K562 (cell line): ENCODE measurements around the gene HAPLN2. TPM values are rescaled to one million over a fixed set of nuclear protein-coding genes. Genes with fewer than 3 reads are reported as not detected.

Source experiments
- ARHGAP35 ChIP-seq: fragments of 450-650 bp; IDR thresholded peaks from 2 replicates; pipeline ENCODE4 v1.6.1; 2018; ENCODE audit not compliant: partially characterized antibody
- BMI1 ChIP-seq: fragments of 150-350 bp; IDR thresholded peaks from 2 replicates; pipeline ENCODE4 v1.6.1; 2014; ENCODE audit warnings: low read length
- CCNT2 ChIP-seq: IDR thresholded peaks from 2 replicates; pipeline ENCODE4 v1.6.1; 2011; ENCODE audit warnings: borderline replicate concordance, low read depth, mild to moderate bottlenecking, moderate library complexity, mixed read lengths, low read length; ENCODE audit not compliant: insufficient read length; ENCODE audit errors: extremely low read depth
- FOXA3 ChIP-seq, 2 experiments: fragments of 450-650 bp in 1 of 2; sonication (generic) in 1 of 2; formaldehyde crosslinking; IDR thresholded peaks in 1 of 2; conservative IDR thresholded peaks in 1 of 2; 2 replicates each; pipeline versions ENCODE4 v1.4.0 to v1.8.0; 2020 to 2022; ENCODE audit warnings: mild to moderate bottlenecking in 2 of 2, missing genetic modification reagents in 1 of 2
- FOXJ2 ChIP-seq: fragments of 200-800 bp; sonication (Bioruptor generic); IDR thresholded peaks from 2 replicates; pipeline ENCODE4 v1.6.1; 2016; ENCODE audit warnings: missing genetic modification characterization, missing compliant biosample characterization
- MEIS2 ChIP-seq: fragments of 450-650 bp; IDR thresholded peaks from 2 replicates; pipeline ENCODE4 v1.6.1; 2014; ENCODE audit warnings: mild to moderate bottlenecking; ENCODE audit not compliant: partially characterized antibody
- PTBP1 ChIP-seq: fragments of 200-400 bp; formaldehyde crosslinking; IDR thresholded peaks from 2 replicates; pipeline ENCODE4 v1.6.1; 2017; ENCODE audit warnings: low read depth, low read length
- SIN3B ChIP-seq: fragments of 450-650 bp; IDR thresholded peaks from 2 replicates; pipeline ENCODE4 v1.6.1; 2017; ENCODE audit warnings: low read depth, mild to moderate bottlenecking, moderate library complexity
- polyA plus RNA-seq, 8 experiments: library from polyadenylated mRNA; depleted of rRNA in 4 of 8; stranded (reverse) in 5 of 8; unstranded in 3 of 8; fragments of >200 nt; fragmentation: Nextera tagmentation in 2 of 8; fragmentation: Illumina TruSeq in 1 of 8; extraction: Ambion mirVana in 2 of 8; extraction: Trizol in 1 of 8; gene quantifications; 2 replicates each; pipeline versions ENCODE4 v1.2.1 to v1.2.3, GENCODE V29; 2011 to 2014; ENCODE audit warnings: inconsistent platforms in 1 of 8, missing spikeins in 1 of 8
- total RNA-seq, 7 experiments: library from RNA; depleted of rRNA in 6 of 7; stranded (reverse); fragments of >200 nt in 6 of 7; fragmentation: Illumina TruSeq in 2 of 7; extraction: Trizol in 2 of 7; gene quantifications; 2 replicates each; pipeline versions ENCODE4 v1.2.1 to v1.2.3, GENCODE V29; 2011 to 2021; ENCODE audit warnings: low replicate concordance in 1 of 7
- TF ChIP-seq, protein P1 (sequence below), 3 experiments: fragments of 200-800 bp in 1 of 3; fragments of 250-450 bp in 1 of 3; fragments of 450-650 bp in 1 of 3; sonication (Bioruptor Pico) in 1 of 3; sonication (Bioruptor generic) in 1 of 3; formaldehyde crosslinking in 1 of 3; IDR thresholded peaks; 2 replicates each; pipeline versions ENCODE4 v1.6.1 to v1.8.0; 2016 to 2022; ENCODE audit warnings: mild to moderate bottlenecking in 2 of 3, missing genetic modification characterization in 2 of 3, missing compliant biosample characterization in 1 of 3, moderate library complexity in 1 of 3
- TF ChIP-seq, protein P2 (sequence below): fragments of 250-450 bp; sonication (Bioruptor Pico); IDR thresholded peaks from 2 replicates; pipeline ENCODE4 v1.4.0; 2020; ENCODE audit warnings: mild to moderate bottlenecking
- TF ChIP-seq, protein P3 (sequence below): IDR thresholded peaks from 3 replicates; pipeline ENCODE4 v1.6.1; 2011; ENCODE audit warnings: borderline replicate concordance, mild to moderate bottlenecking, moderate library complexity; ENCODE audit not compliant: insufficient read length; ENCODE audit errors: extremely low read depth
- TF ChIP-seq, protein P4 (sequence below): fragments of 450-650 bp; IDR thresholded peaks from 2 replicates; pipeline ENCODE4 v1.6.1; 2017; ENCODE audit warnings: mild to moderate bottlenecking, moderate library complexity
- TF ChIP-seq, protein P5 (sequence below), 2 experiments: fragments of 450-650 bp; conservative IDR thresholded peaks; 2 replicates each; pipeline ENCODE4 v1.6.1; 2017; ENCODE audit warnings: mild to moderate bottlenecking in 2 of 2, moderate library complexity in 2 of 2

The HAPLN2 gene
- total and polyA plus RNA-seq, 9 of the 15 experiments (the other 6 are each of a cell fraction or from before 2014, with no cell fraction given) = 0.14 to 5.2 (median 3.8) TPM; not detected in 4

DNA sequence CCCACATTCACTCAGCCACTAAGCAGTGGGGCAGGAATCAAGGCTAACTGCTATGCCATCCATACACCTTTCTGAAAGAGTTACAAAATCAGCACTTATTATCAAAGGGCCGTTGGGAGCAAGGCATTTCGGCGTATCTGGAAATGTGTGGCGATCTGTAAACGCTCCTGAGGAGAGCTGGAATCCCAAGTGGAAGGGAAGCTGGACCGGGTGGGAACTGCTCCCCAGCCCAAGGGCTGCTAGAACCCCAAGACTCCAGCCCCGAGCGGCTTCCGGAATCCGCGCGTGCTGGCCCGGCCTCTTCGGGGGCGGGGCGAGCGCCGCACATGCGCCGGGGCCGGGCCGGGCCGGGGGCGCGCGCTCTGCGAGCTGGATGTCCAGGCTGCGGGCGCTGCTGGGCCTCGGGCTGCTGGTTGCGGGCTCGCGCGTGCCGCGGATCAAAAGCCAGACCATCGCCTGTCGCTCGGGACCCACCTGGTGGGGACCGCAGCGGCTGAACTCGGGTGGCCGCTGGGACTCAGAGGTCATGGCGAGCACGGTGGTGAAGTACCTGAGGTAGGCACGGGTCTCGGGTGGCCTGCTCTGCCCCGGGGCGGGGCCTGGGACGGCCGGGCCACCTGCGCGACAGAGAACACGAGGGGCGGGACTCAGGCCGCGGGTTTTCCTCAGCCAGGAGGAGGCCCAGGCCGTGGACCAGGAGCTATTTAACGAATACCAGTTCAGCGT, 27.6 kb upstream of the HAPLN2 start, which contains the start of gene NAXE (continued):
- TF ChIP-seq, protein P1, sequence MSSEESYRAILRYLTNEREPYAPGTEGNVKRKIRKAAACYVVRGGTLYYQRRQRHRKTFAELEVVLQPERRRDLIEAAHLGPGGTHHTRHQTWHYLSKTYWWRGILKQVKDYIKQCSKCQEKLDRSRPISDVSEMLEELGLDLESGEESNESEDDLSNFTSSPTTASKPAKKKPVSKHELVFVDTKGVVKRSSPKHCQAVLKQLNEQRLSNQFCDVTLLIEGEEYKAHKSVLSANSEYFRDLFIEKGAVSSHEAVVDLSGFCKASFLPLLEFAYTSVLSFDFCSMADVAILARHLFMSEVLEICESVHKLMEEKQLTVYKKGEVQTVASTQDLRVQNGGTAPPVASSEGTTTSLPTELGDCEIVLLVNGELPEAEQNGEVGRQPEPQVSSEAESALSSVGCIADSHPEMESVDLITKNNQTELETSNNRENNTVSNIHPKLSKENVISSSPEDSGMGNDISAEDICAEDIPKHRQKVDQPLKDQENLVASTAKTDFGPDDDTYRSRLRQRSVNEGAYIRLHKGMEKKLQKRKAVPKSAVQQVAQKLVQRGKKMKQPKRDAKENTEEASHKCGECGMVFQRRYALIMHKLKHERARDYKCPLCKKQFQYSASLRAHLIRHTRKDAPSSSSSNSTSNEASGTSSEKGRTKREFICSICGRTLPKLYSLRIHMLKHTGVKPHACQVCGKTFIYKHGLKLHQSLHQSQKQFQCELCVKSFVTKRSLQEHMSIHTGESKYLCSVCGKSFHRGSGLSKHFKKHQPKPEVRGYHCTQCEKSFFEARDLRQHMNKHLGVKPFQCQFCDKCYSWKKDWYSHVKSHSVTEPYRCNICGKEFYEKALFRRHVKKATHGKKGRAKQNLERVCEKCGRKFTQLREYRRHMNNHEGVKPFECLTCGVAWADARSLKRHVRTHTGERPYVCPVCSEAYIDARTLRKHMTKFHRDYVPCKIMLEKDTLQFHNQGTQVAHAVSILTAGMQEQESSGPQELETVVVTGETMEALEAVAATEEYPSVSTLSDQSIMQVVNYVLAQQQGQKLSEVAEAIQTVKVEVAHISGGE (CRISPR knock-in tag; IDR thresholded peaks at IDR 0.05) = peak in 1 of 3 experiments; percentile 83; a peak in 2 of 6 replicates
- TF ChIP-seq, protein P2, sequence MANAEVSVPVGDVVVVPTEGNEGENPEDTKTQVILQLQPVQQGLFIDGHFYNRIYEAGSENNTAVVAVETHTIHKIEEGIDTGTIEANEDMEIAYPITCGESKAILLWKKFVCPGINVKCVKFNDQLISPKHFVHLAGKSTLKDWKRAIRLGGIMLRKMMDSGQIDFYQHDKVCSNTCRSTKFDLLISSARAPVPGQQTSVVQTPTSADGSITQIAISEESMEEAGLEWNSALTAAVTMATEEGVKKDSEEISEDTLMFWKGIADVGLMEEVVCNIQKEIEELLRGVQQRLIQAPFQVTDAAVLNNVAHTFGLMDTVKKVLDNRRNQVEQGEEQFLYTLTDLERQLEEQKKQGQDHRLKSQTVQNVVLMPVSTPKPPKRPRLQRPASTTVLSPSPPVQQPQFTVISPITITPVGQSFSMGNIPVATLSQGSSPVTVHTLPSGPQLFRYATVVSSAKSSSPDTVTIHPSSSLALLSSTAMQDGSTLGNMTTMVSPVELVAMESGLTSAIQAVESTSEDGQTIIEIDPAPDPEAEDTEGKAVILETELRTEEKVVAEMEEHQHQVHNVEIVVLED = no peak
- TF ChIP-seq, protein P3, sequence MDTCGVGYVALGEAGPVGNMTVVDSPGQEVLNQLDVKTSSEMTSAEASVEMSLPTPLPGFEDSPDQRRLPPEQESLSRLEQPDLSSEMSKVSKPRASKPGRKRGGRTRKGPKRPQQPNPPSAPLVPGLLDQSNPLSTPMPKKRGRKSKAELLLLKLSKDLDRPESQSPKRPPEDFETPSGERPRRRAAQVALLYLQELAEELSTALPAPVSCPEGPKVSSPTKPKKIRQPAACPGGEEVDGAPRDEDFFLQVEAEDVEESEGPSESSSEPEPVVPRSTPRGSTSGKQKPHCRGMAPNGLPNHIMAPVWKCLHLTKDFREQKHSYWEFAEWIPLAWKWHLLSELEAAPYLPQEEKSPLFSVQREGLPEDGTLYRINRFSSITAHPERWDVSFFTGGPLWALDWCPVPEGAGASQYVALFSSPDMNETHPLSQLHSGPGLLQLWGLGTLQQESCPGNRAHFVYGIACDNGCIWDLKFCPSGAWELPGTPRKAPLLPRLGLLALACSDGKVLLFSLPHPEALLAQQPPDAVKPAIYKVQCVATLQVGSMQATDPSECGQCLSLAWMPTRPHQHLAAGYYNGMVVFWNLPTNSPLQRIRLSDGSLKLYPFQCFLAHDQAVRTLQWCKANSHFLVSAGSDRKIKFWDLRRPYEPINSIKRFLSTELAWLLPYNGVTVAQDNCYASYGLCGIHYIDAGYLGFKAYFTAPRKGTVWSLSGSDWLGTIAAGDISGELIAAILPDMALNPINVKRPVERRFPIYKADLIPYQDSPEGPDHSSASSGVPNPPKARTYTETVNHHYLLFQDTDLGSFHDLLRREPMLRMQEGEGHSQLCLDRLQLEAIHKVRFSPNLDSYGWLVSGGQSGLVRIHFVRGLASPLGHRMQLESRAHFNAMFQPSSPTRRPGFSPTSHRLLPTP = no peak
- TF ChIP-seq, protein P4, sequence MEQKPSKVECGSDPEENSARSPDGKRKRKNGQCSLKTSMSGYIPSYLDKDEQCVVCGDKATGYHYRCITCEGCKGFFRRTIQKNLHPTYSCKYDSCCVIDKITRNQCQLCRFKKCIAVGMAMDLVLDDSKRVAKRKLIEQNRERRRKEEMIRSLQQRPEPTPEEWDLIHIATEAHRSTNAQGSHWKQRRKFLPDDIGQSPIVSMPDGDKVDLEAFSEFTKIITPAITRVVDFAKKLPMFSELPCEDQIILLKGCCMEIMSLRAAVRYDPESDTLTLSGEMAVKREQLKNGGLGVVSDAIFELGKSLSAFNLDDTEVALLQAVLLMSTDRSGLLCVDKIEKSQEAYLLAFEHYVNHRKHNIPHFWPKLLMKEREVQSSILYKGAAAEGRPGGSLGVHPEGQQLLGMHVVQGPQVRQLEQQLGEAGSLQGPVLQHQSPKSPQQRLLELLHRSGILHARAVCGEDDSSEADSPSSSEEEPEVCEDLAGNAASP = no peak
- TF ChIP-seq BMI1 (no peak), FOXJ2 (no peak), MEIS2 (peak; percentile 49), ARHGAP35 (no peak), CCNT2 (peak; percentile 76), FOXA3 (CRISPR knock-in tag; conservative IDR thresholded peaks at IDR 0.05 in 1 of 2, IDR thresholded peaks at IDR 0.05 in 1 of 2) (no peak), PTBP1 (no peak), SIN3B (peak; percentile 50)
- TF ChIP-seq, protein P5, sequence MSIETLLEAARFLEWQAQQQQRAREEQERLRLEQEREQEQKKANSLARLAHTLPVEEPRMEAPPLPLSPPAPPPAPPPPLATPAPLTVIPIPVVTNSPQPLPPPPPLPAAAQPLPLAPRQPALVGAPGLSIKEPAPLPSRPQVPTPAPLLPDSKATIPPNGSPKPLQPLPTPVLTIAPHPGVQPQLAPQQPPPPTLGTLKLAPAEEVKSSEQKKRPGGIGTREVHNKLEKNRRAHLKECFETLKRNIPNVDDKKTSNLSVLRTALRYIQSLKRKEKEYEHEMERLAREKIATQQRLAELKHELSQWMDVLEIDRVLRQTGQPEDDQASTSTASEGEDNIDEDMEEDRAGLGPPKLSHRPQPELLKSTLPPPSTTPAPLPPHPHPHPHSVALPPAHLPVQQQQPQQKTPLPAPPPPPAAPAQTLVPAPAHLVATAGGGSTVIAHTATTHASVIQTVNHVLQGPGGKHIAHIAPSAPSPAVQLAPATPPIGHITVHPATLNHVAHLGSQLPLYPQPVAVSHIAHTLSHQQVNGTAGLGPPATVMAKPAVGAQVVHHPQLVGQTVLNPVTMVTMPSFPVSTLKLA (conservative IDR thresholded peaks at IDR 0.05) = peak; percentile 54 to 83
